Small intestine (tissue), 7 donors: ENCODE measurements around the gene BCAS3. TPM values are rescaled to one million over a fixed set of nuclear protein-coding genes. Genes with fewer than 3 reads are reported as not detected.
"Not testable (repeated sequence)": the region's sequence is repeated elsewhere in the genome, so short reads cannot be mapped to it uniquely, and the experiment has no call there.

Source experiments
- DNase-seq, 2 donors: peaks; one replicate each; pipeline versions ENCODE4 v3.0.0 to v3.0.0-alpha.2; 2013
- FAIRE-seq: peaks from 2 replicates; lab custom pipeline; 2012; peaks lifted over from hg19 to GRCh38; lab: Jason Lieb, UNC
- H3K27ac ChIP-seq, 3 donors: one replicate each; pipeline ENCODE4 v1.5.1; 2013; ENCODE audit warnings: low read length in 2 of 3, mild to moderate bottlenecking in 2 of 3, control low read depth in 1 of 3, inconsistent platforms in 1 of 3, low read depth in 1 of 3, moderate library complexity in 1 of 3
- H3K27me3 ChIP-seq, 3 donors: one replicate each; pipeline ENCODE4 v1.6.1; 2013; ENCODE audit warnings: low read length in 3 of 3, inconsistent platforms in 1 of 3; ENCODE audit not compliant: control insufficient read depth in 3 of 3, insufficient read depth in 3 of 3
- H3K36me3 ChIP-seq, 3 donors: one replicate each; pipeline ENCODE4 v1.6.1; 2013; ENCODE audit warnings: low read length in 3 of 3, inconsistent platforms in 1 of 3, low read depth in 1 of 3, mild to moderate bottlenecking in 1 of 3, moderate library complexity in 1 of 3; ENCODE audit not compliant: control insufficient read depth in 3 of 3, insufficient read depth in 2 of 3
- H3K4me1 ChIP-seq, 3 donors: one replicate each; pipeline ENCODE4 v1.6.1; 2013; ENCODE audit warnings: low read length in 2 of 3, inconsistent platforms in 1 of 3, low read depth in 1 of 3, mild to moderate bottlenecking in 1 of 3, moderate library complexity in 1 of 3; ENCODE audit not compliant: control insufficient read depth in 3 of 3, insufficient read depth in 2 of 3
- H3K4me3 ChIP-seq, 3 donors: one replicate each; pipeline ENCODE4 v1.5.1; 2013; ENCODE audit warnings: low read length in 3 of 3, control low read depth in 1 of 3, inconsistent platforms in 1 of 3, low read depth in 1 of 3, mild to moderate bottlenecking in 1 of 3, moderate library complexity in 1 of 3
- H3K9me3 ChIP-seq, 2 donors: one replicate each; pipeline ENCODE4 v1.6.1; 2013; ENCODE audit warnings: low read depth in 1 of 2, low read length in 1 of 2; ENCODE audit not compliant: control insufficient read depth in 2 of 2, insufficient read depth in 1 of 2
- WGBS, 3 donors: extraction: QIAGEN DNeasy Blood & Tissue Kit; methylation state at CpG; one replicate each; pipeline ENCODE4 v1.1.7; 2013; 5-methylcytosine and 5-hydroxymethylcytosine counted together
- polyA plus RNA-seq, 4 donors: library from polyadenylated mRNA; stranded (reverse) in 3 of 4; unstranded in 1 of 4; fragments of 200-250 nt in 3 of 4; fragments of 120-200 nt in 1 of 4; gene quantifications; one replicate each; pipeline versions ENCODE4 v1.2.1 to v1.2.3, GENCODE V29; 2013
- donor health status: healthy with polysubstance abuse.
- donor health status: control.
- donor health status: control.
- donor health status: Bipolar disorder and iron deficiency.
- donor health status: healthy.

Gene BCAS3
- polyA plus RNA-seq, 4 donors: 4.4 to 10.5 (median 4.8) TPM

DNA sequence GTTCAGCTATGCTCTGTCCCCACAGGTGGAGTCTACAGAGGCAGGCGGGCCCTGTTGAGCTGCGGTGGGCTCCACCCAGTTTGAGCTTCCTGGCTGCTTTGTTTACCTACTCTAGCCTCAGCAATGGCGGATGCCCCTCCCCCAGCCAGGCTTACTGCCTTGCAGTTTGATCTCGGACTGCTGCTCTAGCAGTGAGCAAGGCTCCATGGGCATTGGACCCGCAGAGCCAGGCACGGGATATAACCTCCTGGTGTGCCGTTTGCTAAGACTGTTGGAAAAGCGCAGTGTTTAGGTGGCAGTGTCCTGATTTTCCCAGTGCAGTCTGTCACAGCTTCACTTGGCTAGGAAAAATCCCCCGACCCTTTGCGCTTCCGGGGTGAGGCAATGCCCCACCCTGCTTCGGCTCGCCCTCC, 89.1 kb downstream of the BCAS3 start:
- FAIRE-seq: no peak
- no peak for DNase-seq
- Histone ChIP-seq H3K4me1 (no peaks in the 10 kb centered on the region), H3K4me3 (no peak overlapping the region), H3K27ac (no peak overlapping the region), H3K27me3 (no peaks in the 10 kb centered on the region), H3K9me3 (peaks cover 0 to 8% of the 10 kb centered on the region in 2 donors), H3K36me3 (no peaks in the 10 kb centered on the region)
- 94 to 96% (median 95%) methylated on average over 13 of the region's 13 CpGs for WGBS, 3 donors

DNA sequence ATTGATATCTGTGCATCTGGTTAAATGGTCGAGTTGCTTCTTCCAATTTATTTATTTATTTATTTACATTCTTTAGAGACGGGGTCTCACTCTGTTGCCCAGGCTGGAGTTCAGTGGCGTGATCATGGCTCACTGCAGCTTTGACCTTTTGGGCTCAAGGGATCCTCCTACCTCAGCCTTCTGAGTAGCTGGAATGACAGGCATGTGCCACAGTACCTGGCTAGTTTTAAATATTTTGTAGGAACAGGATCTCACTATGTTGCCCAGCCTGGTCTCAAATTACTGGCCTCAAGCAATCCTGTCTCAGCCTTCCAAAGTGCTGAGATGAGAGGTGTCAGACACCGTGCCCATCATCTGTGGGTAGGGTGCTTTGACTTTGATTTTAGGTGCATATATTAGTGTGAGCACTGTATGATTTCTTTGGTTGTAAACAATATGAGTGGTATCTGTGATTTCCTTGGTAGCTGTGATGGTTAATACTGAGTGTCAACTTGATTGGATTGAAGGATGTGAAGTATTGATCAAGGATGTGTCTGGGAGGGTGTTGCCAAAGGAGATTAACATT, 90.2 kb downstream of the BCAS3 start:
- no peak for DNase-seq
- WGBS, 3 donors: 82 to 97% (median 92%) methylated on average over 4 of the region's 4 CpGs

DNA sequence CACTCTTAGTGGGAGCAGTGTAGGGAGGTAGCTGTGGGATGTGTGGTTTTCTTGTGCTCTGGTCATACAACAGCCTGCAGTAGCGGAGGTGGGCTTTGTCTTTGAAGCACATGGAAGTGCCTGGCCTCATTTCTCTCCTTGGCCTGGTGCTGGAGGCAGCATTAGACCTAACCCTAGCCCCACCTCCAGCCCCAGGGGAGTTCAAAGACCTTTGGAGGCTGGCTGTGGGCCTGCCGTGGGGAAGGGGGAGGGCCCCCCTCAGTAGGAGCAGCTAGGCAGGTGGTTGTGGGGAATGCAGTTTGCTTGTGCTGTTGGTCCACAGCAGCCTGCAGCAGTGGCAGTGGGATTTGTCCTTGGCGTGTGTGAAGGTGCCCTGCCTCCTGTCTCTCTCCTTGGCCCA, 91.7 kb downstream of the BCAS3 start:
- H3K27me3 ChIP-seq: no peaks in the 10 kb centered on the region
- no peaks in the 10 kb centered on the region for H3K36me3 ChIP-seq
- DNase-seq: no peak
- 70 to 75% (median 72%) methylated on average over 3 of the region's 3 CpGs for WGBS, 3 donors
- H3K4me3 ChIP-seq: no peak overlapping the region
- FAIRE-seq: no peak
- no peak overlapping the region for H3K27ac ChIP-seq
- peaks cover 0 to 8% of the 10 kb centered on the region in 2 donors for H3K9me3 ChIP-seq
- no peaks in the 10 kb centered on the region for H3K4me1 ChIP-seq

More for the DNA sequence above, 90.2 kb downstream of the BCAS3 start:
- Histone ChIP-seq H3K9me3 (peaks cover 0 to 8% of the 10 kb centered on the region in 2 donors), H3K36me3 (no peaks in the 10 kb centered on the region), H3K4me1 (no peaks in the 10 kb centered on the region), H3K27ac (no peak overlapping the region), H3K27me3 (no peaks in the 10 kb centered on the region), H3K4me3 (no peak overlapping the region)
- no peak for FAIRE-seq

DNA sequence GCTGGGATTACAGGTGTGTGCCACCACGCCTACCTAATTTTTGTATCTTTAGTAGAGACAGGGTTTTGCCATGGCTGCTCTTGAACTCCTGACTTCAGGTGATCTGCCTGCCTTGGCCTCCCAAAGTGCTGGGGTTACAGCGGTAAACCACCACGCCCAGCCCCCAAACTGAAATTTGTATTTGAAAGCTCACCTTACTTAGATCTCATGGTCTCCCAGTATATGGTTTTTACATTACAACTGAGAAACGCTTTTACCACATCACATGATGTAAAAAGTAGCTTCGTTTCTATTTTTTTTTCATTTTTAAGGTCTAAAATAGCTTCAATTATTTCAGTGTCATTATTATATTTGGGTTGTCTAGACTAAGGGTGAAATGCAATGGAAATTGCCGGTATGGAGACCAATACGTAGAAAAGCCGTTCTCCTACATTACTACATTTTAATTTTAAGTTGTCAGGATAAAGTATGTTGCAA, 93.3 kb downstream of the BCAS3 start:
- no peak overlapping the region for H3K27ac ChIP-seq
- 87 to 96% (median 95%) methylated on average over 8 of the region's 8 CpGs for WGBS, 3 donors
- H3K36me3 ChIP-seq: no peaks in the 10 kb centered on the region
- no peak for DNase-seq
- no peaks in the 10 kb centered on the region for H3K4me1 ChIP-seq
- H3K27me3 ChIP-seq: no peaks in the 10 kb centered on the region
- H3K9me3 ChIP-seq: peaks cover 0 to 8% of the 10 kb centered on the region in 2 donors
- no peak for FAIRE-seq
- H3K4me3 ChIP-seq: no peak overlapping the region

DNA sequence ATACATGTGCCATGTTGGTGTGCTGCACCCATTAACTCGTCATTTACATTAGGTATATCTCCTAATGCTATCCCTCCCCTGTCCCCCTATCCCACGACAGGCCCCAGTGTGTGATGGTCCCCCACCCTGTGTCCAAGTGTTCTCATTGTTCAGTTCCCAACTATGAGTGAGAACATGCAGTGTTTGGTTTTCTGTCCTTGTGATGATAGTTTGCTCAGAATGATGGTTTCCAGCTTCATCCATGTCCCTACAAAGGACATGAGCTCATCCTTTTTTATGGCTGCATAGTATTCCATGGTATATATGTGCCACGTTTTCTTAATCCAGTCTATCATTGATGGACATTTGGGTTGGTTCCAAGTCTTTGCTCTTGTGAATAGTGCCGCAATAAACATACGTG, 94.0 kb downstream of the BCAS3 start:
- H3K36me3 ChIP-seq, H3K4me3 ChIP-seq, DNase-seq, H3K27ac ChIP-seq, H3K4me1 ChIP-seq, H3K27me3 ChIP-seq, H3K9me3 ChIP-seq, FAIRE-seq: not testable (repeated sequence)
- WGBS, 3 donors: 76 to 92% (median 91%) methylated on average over 4 to 5 of the region's 5 CpGs

DNA sequence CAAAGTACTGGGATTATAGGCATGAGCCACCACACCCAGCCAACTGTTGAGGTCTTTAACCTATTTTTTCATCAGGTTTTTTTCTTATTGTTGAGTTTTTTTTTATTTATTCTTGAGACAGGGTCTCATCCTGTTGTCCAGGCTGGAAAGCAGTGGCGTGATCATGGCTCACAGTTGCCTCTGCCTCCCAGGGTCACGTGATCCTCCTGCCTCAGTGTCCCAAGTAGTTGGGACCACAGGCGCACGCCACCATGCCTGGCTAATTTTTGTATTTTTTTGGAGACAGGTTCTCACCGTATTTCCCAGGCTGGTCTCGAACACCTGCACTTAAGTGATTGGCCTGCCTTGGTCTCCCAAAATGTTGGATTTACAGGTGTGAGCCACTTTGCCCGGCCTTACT, 95.9 kb downstream of the BCAS3 start:
- H3K9me3 ChIP-seq: no peaks in the 10 kb centered on the region
- no peak overlapping the region for H3K4me3 ChIP-seq
- H3K36me3 ChIP-seq: no peaks in the 10 kb centered on the region
- WGBS, 3 donors: 88 to 96% (median 96%) methylated on average over 7 of the region's 7 CpGs
- FAIRE-seq (no peak), DNase-seq (no peak)
- H3K4me1 ChIP-seq: no peaks in the 10 kb centered on the region
- no peak overlapping the region for H3K27ac ChIP-seq
- no peaks in the 10 kb centered on the region for H3K27me3 ChIP-seq

DNA sequence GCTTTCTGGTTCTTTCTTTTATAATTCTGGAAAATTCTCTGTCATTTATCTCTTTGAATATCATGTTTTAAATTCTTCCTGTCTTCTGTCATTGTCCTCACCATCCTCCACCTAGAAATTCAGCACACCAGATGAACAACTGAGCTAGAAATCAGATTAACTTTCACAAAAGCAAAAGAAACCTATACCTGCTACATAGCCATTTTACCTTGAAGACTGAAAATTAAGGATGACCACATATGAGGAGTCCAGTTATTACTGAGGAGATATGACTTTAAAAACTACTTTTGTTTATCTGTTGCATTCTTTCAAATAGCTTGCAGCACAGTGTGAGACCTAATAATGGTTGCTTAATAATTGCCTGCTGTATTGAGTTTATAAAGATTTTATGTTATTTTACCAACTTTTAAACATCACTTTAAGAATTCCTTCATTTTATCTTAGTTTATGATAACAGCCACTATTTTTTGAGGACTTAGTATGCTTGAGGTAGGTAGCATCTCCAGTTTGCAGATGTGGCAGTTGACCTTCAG, 104.3 kb downstream of the BCAS3 start:
- FAIRE-seq (no peak), DNase-seq (no peak)
- Histone ChIP-seq H3K4me3 (no peak overlapping the region), H3K36me3 (no peaks in the 10 kb centered on the region), H3K9me3 (no peaks in the 10 kb centered on the region), H3K27me3 (no peaks in the 10 kb centered on the region), H3K4me1 (no peaks in the 10 kb centered on the region), H3K27ac (no peak overlapping the region)

DNA sequence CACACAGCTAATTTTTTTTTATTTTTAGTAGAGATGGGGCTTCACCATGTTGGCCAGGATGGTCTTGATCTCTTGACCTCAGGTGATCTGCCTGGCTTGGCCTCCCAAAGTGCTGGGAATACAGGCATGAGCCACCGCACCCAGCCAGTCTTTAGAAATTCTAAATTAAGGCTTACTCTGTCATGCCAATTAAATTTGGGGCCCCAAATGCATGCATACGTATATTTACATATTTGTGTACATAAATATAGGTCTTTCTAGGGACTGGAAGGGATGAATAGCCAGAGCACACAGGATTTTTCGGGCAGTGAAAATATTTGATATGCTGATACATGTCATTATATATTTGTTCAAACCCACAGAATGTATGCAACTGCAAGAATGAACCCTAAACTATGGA, 105.1 kb downstream of the BCAS3 start:
- H3K9me3 ChIP-seq: no peaks in the 10 kb centered on the region
- 88 to 95% (median 90%) methylated on average over 3 of the region's 3 CpGs for WGBS, 3 donors

DNA sequence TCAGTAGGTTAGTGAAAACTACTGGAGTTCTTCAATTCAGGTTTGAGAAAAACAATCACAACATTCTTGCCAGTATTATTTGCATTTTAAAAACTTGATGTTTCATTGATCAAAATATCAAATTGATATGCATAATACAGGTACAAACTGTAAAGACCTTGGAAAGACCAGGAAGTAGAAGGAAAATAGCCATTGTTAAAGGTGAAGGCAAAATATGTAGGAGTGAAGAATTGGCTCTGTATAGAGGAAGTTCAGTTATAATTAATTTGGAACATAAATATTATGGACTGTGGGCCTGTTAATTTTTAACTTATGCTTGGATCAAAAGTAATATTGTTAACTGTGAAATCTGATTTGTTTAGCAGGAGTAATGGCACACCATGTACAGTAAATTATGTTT, 112.6 kb downstream of the BCAS3 start:
- no peaks in the 10 kb centered on the region for H3K36me3 ChIP-seq
- DNase-seq (peak in 1 of 2 donors; percentile 51), FAIRE-seq (peak; percentile 77)
- H3K9me3 ChIP-seq: no peaks in the 10 kb centered on the region
- H3K27me3 ChIP-seq: no peaks in the 10 kb centered on the region
- H3K4me3 ChIP-seq: no peak overlapping the region
- no peaks in the 10 kb centered on the region for H3K4me1 ChIP-seq
- H3K27ac ChIP-seq: no peak overlapping the region

More for the DNA sequence above, 105.1 kb downstream of the BCAS3 start:
- H3K4me1 ChIP-seq: no peaks in the 10 kb centered on the region
- DNase-seq: no peak
- FAIRE-seq: no peak
- no peaks in the 10 kb centered on the region for H3K27me3 ChIP-seq
- H3K4me3 ChIP-seq: no peak overlapping the region
- H3K36me3 ChIP-seq: no peaks in the 10 kb centered on the region
- H3K27ac ChIP-seq: no peak overlapping the region
